Peyer's patch (tissue), 4 donors: Measurements from ENCODE around the gene HSP90AB1.

Experiments
- CTCF ChIP-seq, 6 experiments: fragments of 450-650 bp in 4 of 6; fragments of 200-600 bp in 2 of 6; sonication (generic) in 1 of 6; IDR thresholded peaks; one replicate each; pipeline ENCODE4 v1.5.1; 2017 to 2019; ENCODE audit warnings: antibody characterized with exemption in 6 of 6, mild to moderate bottlenecking in 3 of 6, moderate library complexity in 1 of 6
- POLR2A ChIP-seq, 2 donors: fragments of 450-650 bp; IDR thresholded peaks; one replicate each; pipeline ENCODE4 v1.5.1; 2017; ENCODE audit warnings: antibody characterized with exemption in 2 of 2, mild to moderate bottlenecking in 2 of 2, moderate library complexity in 2 of 2

DNA sequence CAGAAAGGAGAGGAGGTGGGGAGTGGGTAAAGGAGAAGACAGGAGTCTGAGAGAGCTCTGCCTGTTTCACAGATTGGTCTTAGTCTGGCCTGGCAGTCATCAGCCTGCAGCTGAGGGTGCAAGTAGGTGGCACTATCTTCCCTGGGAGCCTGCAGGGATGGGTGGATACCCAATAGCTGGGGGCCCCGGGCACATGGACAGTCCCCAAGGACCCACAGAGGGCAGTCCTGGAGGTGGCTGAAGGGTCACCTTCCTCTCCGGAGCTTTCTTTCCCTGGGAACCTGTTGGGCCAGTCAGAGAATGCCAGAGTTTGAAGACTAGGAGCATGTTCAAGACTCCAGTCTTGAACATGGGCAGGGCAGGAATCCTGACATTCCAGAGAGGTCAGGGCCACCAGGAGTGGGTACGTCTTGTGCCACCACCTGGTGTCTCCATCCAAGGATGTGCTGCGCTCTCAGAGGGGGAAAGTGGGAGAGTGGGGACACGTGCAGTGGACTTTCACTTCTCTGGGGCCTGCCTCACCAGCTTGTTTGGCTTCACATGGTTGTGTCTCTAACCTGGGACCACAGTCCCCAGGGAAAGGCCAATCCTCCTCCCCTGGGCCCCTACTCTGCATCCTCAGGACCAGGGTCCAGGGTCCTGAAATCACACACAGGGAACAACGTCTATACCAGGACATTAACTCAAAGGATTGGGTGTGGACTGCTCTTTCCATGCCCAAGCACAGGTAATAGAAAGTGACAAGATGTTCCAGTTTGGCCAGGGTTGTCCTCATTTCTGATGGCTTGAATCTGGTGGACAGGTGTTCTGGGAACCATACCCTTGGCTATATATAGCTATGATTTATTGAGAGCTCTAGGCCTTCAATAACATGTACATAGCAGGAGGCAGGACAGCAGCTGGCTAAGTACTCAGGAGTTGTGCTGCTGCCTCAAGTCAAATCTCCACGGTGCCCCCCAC lies 48.2 kb downstream of the HSP90AB1 start:
- no peak for TF ChIP-seq CTCF (IDR thresholded peaks at IDR 0.05)
- TF ChIP-seq POLR2A (IDR thresholded peaks at IDR 0.05), result no peak
